Thoracic aorta (tissue), 2 donors: ENCODE data around the gene MED8. TPM values are rescaled to one million over a fixed set of nuclear protein-coding genes. Genes with fewer than 3 reads are reported as not detected.
"Not testable (repeated sequence)": the region's sequence is repeated elsewhere in the genome, so short reads cannot be mapped to it uniquely, and the experiment has no call there.

Source experiments
- ATAC-seq: fragments of 150-250 bp; one replicate; pipeline ENCODE4 v1.8.0; 2017; ENCODE audit warnings: low read depth; ENCODE audit not compliant: insufficient number of reproducible peaks, low FRiP score
- DNase-seq: peaks from one replicate; pipeline ENCODE4 v3.0.0-alpha.2; 2020; ENCODE audit warnings: low spot score
- H3K27ac ChIP-seq, 2 donors: fragments of 200-600 bp; sonication (generic); 1 replicate in 1 of 2; 2 replicates in 1 of 2; pipeline ENCODE4 v1.5.1; 2016; ENCODE audit warnings: mild to moderate bottlenecking in 2 of 2, moderate library complexity in 2 of 2
- H3K27me3 ChIP-seq: fragments of 200-600 bp; sonication (generic); replicated peaks from 2 replicates; pipeline ENCODE4 v1.6.0; 2016; ENCODE audit warnings: mild to moderate bottlenecking; ENCODE audit not compliant: insufficient read depth
- H3K36me3 ChIP-seq: fragments of 200-600 bp; sonication (generic); one replicate; pipeline ENCODE4 v1.5.1; 2016
- H3K4me1 ChIP-seq, 2 donors: fragments of 200-600 bp; sonication (generic); 1 replicate in 1 of 2; 2 replicates in 1 of 2; pipeline versions ENCODE4 v1.5.1 to v1.6.0; 2016; ENCODE audit warnings: low read depth in 2 of 2, mild to moderate bottlenecking in 1 of 2; ENCODE audit not compliant: control insufficient read depth in 1 of 2
- H3K4me3 ChIP-seq: fragments of 200-600 bp; sonication (generic); 2 replicates; pipeline ENCODE4 v1.5.1; 2016; ENCODE audit warnings: mild to moderate bottlenecking
- H3K9me3 ChIP-seq: fragments of 200-600 bp; sonication (generic); 2 replicates; pipeline ENCODE4 v1.5.1; 2016
- CTCF ChIP-seq: fragments of 200-600 bp; sonication (generic); IDR thresholded peaks from one replicate; pipeline ENCODE4 v1.5.1; 2019; ENCODE audit warnings: antibody characterized with exemption
- total RNA-seq, 2 donors: library from RNA; depleted of rRNA; stranded (reverse); fragments of >200 nt; gene quantifications; one replicate each; pipeline versions ENCODE4 v1.1.0 to v1.2.3, GENCODE V29; 2016

Gene MED8
- total RNA-seq, 2 donors from 2014 or later: 33.8 to 52.7 TPM

- H3K27ac ChIP-seq: peak overlapping the region in 1 of 2 donors; percentile 32
- peaks cover 4 to 7% of the 10 kb centered on the region in 2 donors for H3K4me1 ChIP-seq
- H3K4me3 ChIP-seq: no peak overlapping the region
- TF ChIP-seq CTCF: no peak
- no peak for ATAC-seq
- no peaks in the 10 kb centered on the region for H3K9me3 ChIP-seq
- H3K36me3 ChIP-seq: no peaks in the 10 kb centered on the region
- DNase-seq: no peak
- H3K27me3 ChIP-seq: no peaks in the 10 kb centered on the region
These were observed 16.3 kb downstream of the MED8 start for GRCh38 chr1:43373066-43373940.

GRCh38 chr1:43372172-43372571, 17.4 kb downstream of the MED8 start:
- Histone ChIP-seq H3K36me3 (no peaks in the 10 kb centered on the region), H3K4me1 (peaks cover 4 to 8% of the 10 kb centered on the region in 2 donors), H3K9me3 (no peaks in the 10 kb centered on the region), H3K27me3 (no peaks in the 10 kb centered on the region), H3K27ac (peak overlapping the region in 1 of 2 donors; percentile 32), H3K4me3 (no peak overlapping the region)
- DNase-seq: no peak
- TF ChIP-seq CTCF: no peak
- no peak for ATAC-seq

GRCh38 chr1:43370564-43370963, 19.0 kb downstream of the MED8 start:
- no peak for TF ChIP-seq CTCF
- Histone ChIP-seq H3K36me3 (no peaks in the 10 kb centered on the region), H3K27ac (no peak overlapping the region), H3K9me3 (no peaks in the 10 kb centered on the region), H3K4me1 (peaks cover 15 to 23% of the 10 kb centered on the region in 2 donors), H3K27me3 (no peaks in the 10 kb centered on the region), H3K4me3 (no peak overlapping the region)
- ATAC-seq (no peak), DNase-seq (no peak)

GRCh38 chr1:43369779-43370178, 19.8 kb downstream of the MED8 start:
- not testable (repeated sequence) for ATAC-seq, H3K36me3 ChIP-seq, H3K4me3 ChIP-seq, DNase-seq, H3K27me3 ChIP-seq, H3K9me3 ChIP-seq, H3K27ac ChIP-seq
- H3K4me1 ChIP-seq: peaks cover 15 to 23% of the 10 kb centered on the region in 2 donors

GRCh38 chr1:43368646-43369020, 21.0 kb downstream of the MED8 start:
- no peak for TF ChIP-seq CTCF
- DNase-seq (no peak), ATAC-seq (no peak)
- H3K9me3 ChIP-seq: no peaks in the 10 kb centered on the region
- H3K36me3 ChIP-seq: peaks cover 18% of the 10 kb centered on the region
- peaks cover 15 to 23% of the 10 kb centered on the region in 2 donors for H3K4me1 ChIP-seq
- peak overlapping the region; percentile 91 for H3K4me3 ChIP-seq
- no peaks in the 10 kb centered on the region for H3K27me3 ChIP-seq
- peak overlapping the region; percentile 63 to 85 for H3K27ac ChIP-seq
